ENCODE data around the gene RETREG3. TPM values are rescaled to one million over a fixed set of nuclear protein-coding genes. Genes with fewer than 3 reads are reported as not detected.
"Not testable (repeated sequence)": the region's sequence is repeated elsewhere in the genome, so short reads cannot be mapped to it uniquely, and the experiment has no call there.

Gene RETREG3
- total and polyA plus RNA-seq, 2 experiments from 2014 or later = 8.0 to 38.2 TPM

DNA sequence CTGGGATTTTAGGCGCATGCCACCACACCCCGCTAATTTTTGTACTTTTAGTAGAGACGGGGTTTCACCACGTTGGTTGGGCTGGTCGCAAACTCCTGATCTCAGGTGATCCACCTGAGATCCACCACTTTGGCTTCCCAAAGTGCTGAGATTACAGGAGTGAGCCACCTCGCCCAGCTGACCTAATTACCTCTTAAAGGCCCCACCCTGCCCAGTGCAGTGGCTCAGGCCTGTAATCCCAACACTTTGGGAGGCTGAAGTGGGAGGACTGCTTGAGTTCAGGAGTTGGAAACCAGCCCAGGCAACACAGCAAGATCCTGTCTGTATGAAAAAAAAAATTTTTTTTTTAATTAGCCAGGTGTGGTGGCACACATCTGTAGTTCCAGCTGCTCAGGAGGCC lies 50.1 kb downstream of the RETREG3 start (continued):
- TF ChIP-seq, protein P1, sequence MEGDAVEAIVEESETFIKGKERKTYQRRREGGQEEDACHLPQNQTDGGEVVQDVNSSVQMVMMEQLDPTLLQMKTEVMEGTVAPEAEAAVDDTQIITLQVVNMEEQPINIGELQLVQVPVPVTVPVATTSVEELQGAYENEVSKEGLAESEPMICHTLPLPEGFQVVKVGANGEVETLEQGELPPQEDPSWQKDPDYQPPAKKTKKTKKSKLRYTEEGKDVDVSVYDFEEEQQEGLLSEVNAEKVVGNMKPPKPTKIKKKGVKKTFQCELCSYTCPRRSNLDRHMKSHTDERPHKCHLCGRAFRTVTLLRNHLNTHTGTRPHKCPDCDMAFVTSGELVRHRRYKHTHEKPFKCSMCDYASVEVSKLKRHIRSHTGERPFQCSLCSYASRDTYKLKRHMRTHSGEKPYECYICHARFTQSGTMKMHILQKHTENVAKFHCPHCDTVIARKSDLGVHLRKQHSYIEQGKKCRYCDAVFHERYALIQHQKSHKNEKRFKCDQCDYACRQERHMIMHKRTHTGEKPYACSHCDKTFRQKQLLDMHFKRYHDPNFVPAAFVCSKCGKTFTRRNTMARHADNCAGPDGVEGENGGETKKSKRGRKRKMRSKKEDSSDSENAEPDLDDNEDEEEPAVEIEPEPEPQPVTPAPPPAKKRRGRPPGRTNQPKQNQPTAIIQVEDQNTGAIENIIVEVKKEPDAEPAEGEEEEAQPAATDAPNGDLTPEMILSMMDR (conservative IDR thresholded peaks at IDR 0.05; ENCODE audit: low read depth in 2 of 2) = no peak
- TF ChIP-seq STAT1 (IDR thresholded peaks at IDR 0.05; ENCODE audit: unreplicated experiment) (no peak), NANOG (IDR thresholded peaks at IDR 0.05; ENCODE audit: borderline replicate concordance) (no peak), CREB1 (CRISPR knock-in tag; IDR thresholded peaks at IDR 0.05; ENCODE audit: low read depth) (no peak), ZNF114 (CRISPR knock-in tag; IDR thresholded peaks at IDR 0.05) (no peak)
- TF ChIP-seq, protein P2, sequence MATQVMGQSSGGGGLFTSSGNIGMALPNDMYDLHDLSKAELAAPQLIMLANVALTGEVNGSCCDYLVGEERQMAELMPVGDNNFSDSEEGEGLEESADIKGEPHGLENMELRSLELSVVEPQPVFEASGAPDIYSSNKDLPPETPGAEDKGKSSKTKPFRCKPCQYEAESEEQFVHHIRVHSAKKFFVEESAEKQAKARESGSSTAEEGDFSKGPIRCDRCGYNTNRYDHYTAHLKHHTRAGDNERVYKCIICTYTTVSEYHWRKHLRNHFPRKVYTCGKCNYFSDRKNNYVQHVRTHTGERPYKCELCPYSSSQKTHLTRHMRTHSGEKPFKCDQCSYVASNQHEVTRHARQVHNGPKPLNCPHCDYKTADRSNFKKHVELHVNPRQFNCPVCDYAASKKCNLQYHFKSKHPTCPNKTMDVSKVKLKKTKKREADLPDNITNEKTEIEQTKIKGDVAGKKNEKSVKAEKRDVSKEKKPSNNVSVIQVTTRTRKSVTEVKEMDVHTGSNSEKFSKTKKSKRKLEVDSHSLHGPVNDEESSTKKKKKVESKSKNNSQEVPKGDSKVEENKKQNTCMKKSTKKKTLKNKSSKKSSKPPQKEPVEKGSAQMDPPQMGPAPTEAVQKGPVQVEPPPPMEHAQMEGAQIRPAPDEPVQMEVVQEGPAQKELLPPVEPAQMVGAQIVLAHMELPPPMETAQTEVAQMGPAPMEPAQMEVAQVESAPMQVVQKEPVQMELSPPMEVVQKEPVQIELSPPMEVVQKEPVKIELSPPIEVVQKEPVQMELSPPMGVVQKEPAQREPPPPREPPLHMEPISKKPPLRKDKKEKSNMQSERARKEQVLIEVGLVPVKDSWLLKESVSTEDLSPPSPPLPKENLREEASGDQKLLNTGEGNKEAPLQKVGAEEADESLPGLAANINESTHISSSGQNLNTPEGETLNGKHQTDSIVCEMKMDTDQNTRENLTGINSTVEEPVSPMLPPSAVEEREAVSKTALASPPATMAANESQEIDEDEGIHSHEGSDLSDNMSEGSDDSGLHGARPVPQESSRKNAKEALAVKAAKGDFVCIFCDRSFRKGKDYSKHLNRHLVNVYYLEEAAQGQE (IDR thresholded peaks at IDR 0.05; ENCODE audit: unreplicated experiment) = no peak

DNA sequence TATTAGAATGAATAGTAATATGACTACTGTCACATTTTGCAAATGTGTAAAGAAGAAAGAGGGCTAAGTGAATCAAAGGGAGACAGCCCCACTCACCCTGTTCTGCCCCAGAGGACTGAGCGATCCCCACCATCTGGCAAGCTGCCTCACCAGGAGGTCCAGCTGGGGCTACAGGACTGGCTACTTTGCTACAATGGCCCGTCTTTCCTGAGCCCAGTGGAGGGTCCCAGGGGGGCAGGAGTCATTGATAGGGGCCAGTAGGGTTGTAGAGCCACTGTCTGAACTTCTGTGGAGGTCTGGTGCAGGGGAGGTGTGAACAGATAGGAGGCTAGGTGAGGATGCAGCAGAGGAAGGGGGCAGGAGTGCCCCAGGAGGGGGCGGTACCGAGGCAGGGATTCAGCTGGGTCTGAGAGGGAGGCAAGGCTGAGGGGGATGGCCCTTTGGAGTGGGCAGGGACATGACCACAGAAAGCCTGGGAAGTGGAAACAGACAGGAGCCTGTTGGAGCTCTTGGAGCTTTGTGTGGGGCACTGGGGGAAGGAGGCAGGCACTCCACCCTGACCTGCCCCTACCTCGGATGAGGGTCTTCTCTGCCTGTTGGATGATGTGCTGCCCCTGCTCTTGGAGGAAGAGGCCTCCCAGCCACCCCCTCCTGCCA lies 53.1 kb downstream of the RETREG3 start:
- not testable (repeated sequence) for H3K27ac ChIP-seq (ENCODE audit: low read depth); H3K36me3 ChIP-seq (ENCODE audit: insufficient read depth); H3K27ac Mint-ChIP-seq; H3K4me2 ChIP-seq; H3K9me3 Mint-ChIP-seq; H4K20me1 ChIP-seq (replicated peaks; ENCODE audit: insufficient read depth); H3K36me3 Mint-ChIP-seq (ENCODE audit: low read depth); H3K4me3 Mint-ChIP-seq; H3K79me2 ChIP-seq (replicated peaks; ENCODE audit: insufficient read depth); H3K9me2 ChIP-seq (ENCODE audit: insufficient read depth); H3F3A ChIP-seq (replicated peaks; ENCODE audit: low read depth); H3K4me3 ChIP-seq; H2AFZ ChIP-seq; H3K27me3 ChIP-seq (ENCODE audit: insufficient read depth); H3K4me1 ChIP-seq (ENCODE audit: insufficient read depth)
- Mint-ChIP-seq H3K27me3 (ENCODE audit: insufficient read depth, low read depth, poor library complexity) (peaks cover 21% of the 10 kb centered on the region), H3K4me1 (peaks cover 13% of the 10 kb centered on the region)
- TF ChIP-seq, protein P1 (conservative IDR thresholded peaks at IDR 0.05; ENCODE audit: low read depth in 2 of 2) = peak in 1 of 2 experiments; percentile 37; a peak in 3 of 4 replicates
- DNase-seq (ENCODE audit: low spot score) (peak; percentile 61), ATAC-seq (peak; percentile 66)
